Left ventricle myocardium inferior (tissue), 1 donor: ENCODE results near the gene RALGPS1. TPM values are rescaled to one million over a fixed set of nuclear protein-coding genes. Genes with fewer than 3 reads are reported as not detected.

ENCODE experiments used
- DNase-seq: peaks from one replicate; pipeline ENCODE4 v3.0.0-alpha.2; 2020
- H3K27ac ChIP-seq: fragments of 200-600 bp; replicated peaks from 2 replicates; pipeline ENCODE4 v1.8.0; 2021
- H3K27me3 ChIP-seq: fragments of 200-600 bp; 2 replicates; pipeline ENCODE4 v1.8.0; 2021; ENCODE audit warnings: low read depth
- H3K36me3 ChIP-seq: fragments of 200-600 bp; 2 replicates; pipeline ENCODE4 v1.8.0; 2021
- H3K4me1 ChIP-seq: fragments of 200-600 bp; 2 replicates; pipeline ENCODE4 v1.8.0; 2021
- H3K4me3 ChIP-seq: fragments of 200-600 bp; 2 replicates; pipeline ENCODE4 v1.8.0; 2021; ENCODE audit warnings: mild to moderate bottlenecking, moderate library complexity
- H3K9me3 ChIP-seq: fragments of 200-600 bp; replicated peaks from 2 replicates; pipeline ENCODE4 v1.8.0; 2021
- CTCF ChIP-seq: fragments of 200-600 bp; IDR thresholded peaks from 2 replicates; pipeline ENCODE4 v1.8.0; 2021; ENCODE audit warnings: antibody characterized with exemption, mild to moderate bottlenecking, borderline replicate concordance
- intact Hi-C: fragments of 100-400 bp; cut with micrococcal nuclease; formaldehyde crosslinking; loops from one replicate; pipeline ENCODE4 v1.11.0; 2022
- total RNA-seq: library from RNA; stranded (reverse); fragmentation: NEBNext Ultra II Directional; extraction: Animal tissue kit (Norgen Biotek cat#: 25700); gene quantifications from one replicate; pipeline ENCODE4 v1.2.1, GENCODE V29; 2021
- donor health status: DM: no; HTN: yes; CAD: no; lungs with severe emphysema.

Gene RALGPS1
- total RNA-seq, 1 donor from 2014 or later, result 18.9 TPM

GRCh38 chr9:127179633-127180441 lies 265.3 kb downstream of the RALGPS1 start:
- no peak overlapping the region for H3K4me3 ChIP-seq
- TF ChIP-seq CTCF, result no peak
- no peaks in the 10 kb centered on the region for H3K36me3 ChIP-seq
- no peaks in the 10 kb centered on the region for H3K27me3 ChIP-seq
- H3K9me3 ChIP-seq, result no peaks in the 10 kb centered on the region
- H3K27ac ChIP-seq, result peak overlapping the region; percentile 44
- intact Hi-C loops, result no loop called here
- H3K4me1 ChIP-seq, result peaks cover 63% of the 10 kb centered on the region
- DNase-seq, result no peak

GRCh38 chr9:127180457-127181314 lies 266.1 kb downstream of the RALGPS1 start:
- peaks cover 65% of the 10 kb centered on the region for H3K4me1 ChIP-seq
- no peaks in the 10 kb centered on the region for H3K9me3 ChIP-seq
- H3K27me3 ChIP-seq, result no peaks in the 10 kb centered on the region
- no peak overlapping the region for H3K4me3 ChIP-seq
- intact Hi-C loops, result no loop called here
- H3K27ac ChIP-seq, result no peak overlapping the region
- peak; percentile 7 for DNase-seq
- H3K36me3 ChIP-seq, result no peaks in the 10 kb centered on the region
- no peak for TF ChIP-seq CTCF

GRCh38 chr9:127181315-127181580 lies 266.7 kb downstream of the RALGPS1 start:
- Histone ChIP-seq H3K27ac (peak overlapping the region; percentile 30), H3K9me3 (no peaks in the 10 kb centered on the region), H3K27me3 (no peaks in the 10 kb centered on the region), H3K4me3 (no peak overlapping the region), H3K4me1 (peaks cover 66% of the 10 kb centered on the region), H3K36me3 (no peaks in the 10 kb centered on the region)
- no peak for DNase-seq
- intact Hi-C loops, result no loop called here
- TF ChIP-seq CTCF, result no peak

- no peaks in the 10 kb centered on the region for H3K27me3 ChIP-seq
- H3K4me1 ChIP-seq, result peaks cover 70% of the 10 kb centered on the region
- no peak overlapping the region for H3K4me3 ChIP-seq
- no peaks in the 10 kb centered on the region for H3K36me3 ChIP-seq
- no peak for DNase-seq
- H3K27ac ChIP-seq, result peak overlapping the region; percentile 30
- intact Hi-C loops, result no loop called here
- no peaks in the 10 kb centered on the region for H3K9me3 ChIP-seq
- no peak for TF ChIP-seq CTCF
Observed at GRCh38 chr9:127181595-127182190, 267.1 kb downstream of the RALGPS1 start.

GRCh38 chr9:127182901-127183746 lies 268.5 kb downstream of the RALGPS1 start:
- Histone ChIP-seq H3K36me3 (no peaks in the 10 kb centered on the region), H3K27ac (peak overlapping the region; percentile 95), H3K9me3 (no peaks in the 10 kb centered on the region), H3K4me1 (peaks cover 84% of the 10 kb centered on the region), H3K27me3 (no peaks in the 10 kb centered on the region), H3K4me3 (no peak overlapping the region)
- intact Hi-C loops, result no loop called here
- TF ChIP-seq CTCF, result no peak
- DNase-seq, result no peak
